NCI-H2227 treated with DMSO at 0.1 percent for 48 hours (cell line): ENCODE results near the gene FAM229A.
"Not testable (repeated sequence)": the region's sequence is repeated elsewhere in the genome, so short reads cannot be mapped to it uniquely, and the experiment has no call there.

ENCODE experiments used
- DNase-seq: peaks from one replicate; lab custom pipeline; 2025; lab: John Stamatoyannopoulos, UW

FAM229A gene

GRCh38 chr1:32362474-32363313 is at the start of gene FAM229A, which contains the start of gene TSSK3:
FAM229A (minus strand) TSS chr1:32362485; CDS start chr1:32362091, 394 bp downstream.
TSSK3 (plus strand) TSS chr1:32362539; CDS start chr1:32362702, 163 bp downstream.
- no peak for DNase-seq

GRCh38 chr1:32411261-32411660 is 49.0 kb upstream of the FAM229A start:
- DNase-seq: no peak

- no peak for DNase-seq
Measured at GRCh38 chr1:32406629-32407111, 44.4 kb upstream of the FAM229A start.

- DNase-seq: no peak
Measured at GRCh38 chr1:32405672-32406467, 43.6 kb upstream of the FAM229A start.

- no peak for DNase-seq
Measured at GRCh38 chr1:32404946-32405345, 42.7 kb upstream of the FAM229A start.

- DNase-seq: peak; percentile 67
Measured at GRCh38 chr1:32400876-32401631, 38.8 kb upstream of the FAM229A start.

- no peak for DNase-seq
Measured at GRCh38 chr1:32399843-32400242, 37.6 kb upstream of the FAM229A start.

- no peak for DNase-seq
Measured at GRCh38 chr1:32398401-32398800, 36.1 kb upstream of the FAM229A start.

- DNase-seq: not testable (repeated sequence)
Measured at GRCh38 chr1:32396524-32396923, 34.2 kb upstream of the FAM229A start.

GRCh38 chr1:32394890-32395432 is 32.7 kb upstream of the FAM229A start:
- peak; percentile 69 for DNase-seq

- DNase-seq: peak; percentile 99
Measured at GRCh38 chr1:32394141-32394889, 32.0 kb upstream of the FAM229A start, which contains the start of gene BSDC1. BSDC1 (minus strand) TSS chr1:32394441; CDS start chr1:32394414, 27 bp downstream.

- peak; percentile 53 for DNase-seq
Measured at GRCh38 chr1:32393832-32394140, 31.5 kb upstream of the FAM229A start.

- DNase-seq: no peak
Measured at GRCh38 chr1:32393136-32393535, 30.9 kb upstream of the FAM229A start.

GRCh38 chr1:32392325-32392724 is 30.0 kb upstream of the FAM229A start:
- no peak for DNase-seq

- no peak for DNase-seq
Measured at GRCh38 chr1:32390904-32391870, 28.9 kb upstream of the FAM229A start.

GRCh38 chr1:32388641-32389040 is 26.4 kb upstream of the FAM229A start:
- DNase-seq: no peak

GRCh38 chr1:32386676-32387392 is 24.5 kb upstream of the FAM229A start:
- DNase-seq: no peak

GRCh38 chr1:32380057-32380456 is 17.8 kb upstream of the FAM229A start:
- no peak for DNase-seq

GRCh38 chr1:32377541-32378220 is 15.4 kb upstream of the FAM229A start:
- DNase-seq: no peak
